Thoracic aorta (tissue), 2 donors: Measurements from ENCODE around the gene FFAR3. TPM values are rescaled to one million over a fixed set of nuclear protein-coding genes. Genes with fewer than 3 reads are reported as not detected.
"Not testable (repeated sequence)": the region's sequence is repeated elsewhere in the genome, so short reads cannot be mapped to it uniquely, and the experiment has no call there.

Source experiments
- ATAC-seq: fragments of 150-250 bp; one replicate; pipeline ENCODE4 v1.8.0; 2017; ENCODE audit warnings: low read depth; ENCODE audit not compliant: insufficient number of reproducible peaks, low FRiP score
- DNase-seq: peaks from one replicate; pipeline ENCODE4 v3.0.0-alpha.2; 2020; ENCODE audit warnings: low spot score
- H3K27ac ChIP-seq, 2 donors: fragments of 200-600 bp; sonication (generic); 1 replicate in 1 of 2; 2 replicates in 1 of 2; pipeline ENCODE4 v1.5.1; 2016; ENCODE audit warnings: mild to moderate bottlenecking in 2 of 2, moderate library complexity in 2 of 2
- H3K27me3 ChIP-seq: fragments of 200-600 bp; sonication (generic); replicated peaks from 2 replicates; pipeline ENCODE4 v1.6.0; 2016; ENCODE audit warnings: mild to moderate bottlenecking; ENCODE audit not compliant: insufficient read depth
- H3K36me3 ChIP-seq: fragments of 200-600 bp; sonication (generic); one replicate; pipeline ENCODE4 v1.5.1; 2016
- H3K4me1 ChIP-seq, 2 donors: fragments of 200-600 bp; sonication (generic); 1 replicate in 1 of 2; 2 replicates in 1 of 2; pipeline versions ENCODE4 v1.5.1 to v1.6.0; 2016; ENCODE audit warnings: low read depth in 2 of 2, mild to moderate bottlenecking in 1 of 2; ENCODE audit not compliant: control insufficient read depth in 1 of 2
- H3K4me3 ChIP-seq: fragments of 200-600 bp; sonication (generic); 2 replicates; pipeline ENCODE4 v1.5.1; 2016; ENCODE audit warnings: mild to moderate bottlenecking
- H3K9me3 ChIP-seq: fragments of 200-600 bp; sonication (generic); 2 replicates; pipeline ENCODE4 v1.5.1; 2016
- total RNA-seq, 2 donors: library from RNA; depleted of rRNA; stranded (reverse); fragments of >200 nt; gene quantifications; one replicate each; pipeline versions ENCODE4 v1.1.0 to v1.2.3, GENCODE V29; 2016
- TF ChIP-seq, protein P1 (sequence below): fragments of 200-600 bp; sonication (generic); IDR thresholded peaks from one replicate; pipeline ENCODE4 v1.5.1; 2019; ENCODE audit warnings: antibody characterized with exemption

Gene FFAR3
- total RNA-seq, 2 donors from 2014 or later, result not detected

DNA sequence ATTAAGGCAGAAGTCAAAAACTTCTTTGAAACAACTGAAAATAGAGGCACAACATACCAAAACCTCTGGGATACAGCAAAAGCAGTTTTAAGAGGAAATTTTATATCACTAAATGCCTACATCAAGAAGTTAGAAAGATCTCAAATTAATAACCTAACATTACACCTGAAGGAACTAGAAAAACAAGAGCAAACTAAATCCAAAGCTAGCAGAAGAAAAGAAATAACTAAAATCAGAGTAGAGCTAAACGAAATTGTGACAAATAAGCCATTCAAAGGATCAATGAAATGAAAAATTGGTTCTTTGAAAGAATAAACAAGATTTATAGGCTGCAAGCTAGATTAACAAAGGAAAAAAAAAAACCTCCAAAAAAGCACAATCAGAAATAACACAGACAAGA, 10.1 kb downstream of the FFAR3 start:
- Histone ChIP-seq H3K27ac (no peak overlapping the region), H3K4me1 (no peaks in the 10 kb centered on the region), H3K27me3 (no peaks in the 10 kb centered on the region), H3K36me3 (no peaks in the 10 kb centered on the region), H3K4me3 (no peak overlapping the region), H3K9me3 (no peaks in the 10 kb centered on the region)
- no peak for DNase-seq
- ATAC-seq, result no peak
- TF ChIP-seq, protein P1, sequence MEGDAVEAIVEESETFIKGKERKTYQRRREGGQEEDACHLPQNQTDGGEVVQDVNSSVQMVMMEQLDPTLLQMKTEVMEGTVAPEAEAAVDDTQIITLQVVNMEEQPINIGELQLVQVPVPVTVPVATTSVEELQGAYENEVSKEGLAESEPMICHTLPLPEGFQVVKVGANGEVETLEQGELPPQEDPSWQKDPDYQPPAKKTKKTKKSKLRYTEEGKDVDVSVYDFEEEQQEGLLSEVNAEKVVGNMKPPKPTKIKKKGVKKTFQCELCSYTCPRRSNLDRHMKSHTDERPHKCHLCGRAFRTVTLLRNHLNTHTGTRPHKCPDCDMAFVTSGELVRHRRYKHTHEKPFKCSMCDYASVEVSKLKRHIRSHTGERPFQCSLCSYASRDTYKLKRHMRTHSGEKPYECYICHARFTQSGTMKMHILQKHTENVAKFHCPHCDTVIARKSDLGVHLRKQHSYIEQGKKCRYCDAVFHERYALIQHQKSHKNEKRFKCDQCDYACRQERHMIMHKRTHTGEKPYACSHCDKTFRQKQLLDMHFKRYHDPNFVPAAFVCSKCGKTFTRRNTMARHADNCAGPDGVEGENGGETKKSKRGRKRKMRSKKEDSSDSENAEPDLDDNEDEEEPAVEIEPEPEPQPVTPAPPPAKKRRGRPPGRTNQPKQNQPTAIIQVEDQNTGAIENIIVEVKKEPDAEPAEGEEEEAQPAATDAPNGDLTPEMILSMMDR, result no peak

DNA sequence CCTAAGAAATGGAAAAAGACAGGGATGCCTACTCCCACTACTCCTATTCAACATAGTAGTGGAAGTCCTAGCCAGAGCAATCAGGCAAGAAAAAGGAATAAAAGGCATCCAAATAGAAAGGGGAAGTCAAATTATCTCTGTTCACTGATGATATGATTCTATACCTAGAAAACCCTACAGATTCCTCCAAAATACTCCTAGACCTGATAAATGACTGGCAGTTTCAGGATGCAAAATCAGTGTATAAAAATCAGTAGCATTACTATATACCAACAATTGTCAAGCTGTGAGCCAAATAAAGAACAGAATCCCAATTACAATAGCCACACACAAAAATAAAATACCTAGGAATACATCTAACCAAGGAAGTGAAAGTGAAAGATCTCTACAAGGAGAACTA, 11.3 kb downstream of the FFAR3 start:
- Histone ChIP-seq H3K27me3 (no peaks in the 10 kb centered on the region), H3K9me3 (no peaks in the 10 kb centered on the region), H3K36me3 (no peaks in the 10 kb centered on the region), H3K4me1 (no peaks in the 10 kb centered on the region), H3K4me3 (no peak overlapping the region), H3K27ac (no peak overlapping the region)
- DNase-seq, result no peak
- ATAC-seq, result no peak
- TF ChIP-seq, protein P1, result no peak

DNA sequence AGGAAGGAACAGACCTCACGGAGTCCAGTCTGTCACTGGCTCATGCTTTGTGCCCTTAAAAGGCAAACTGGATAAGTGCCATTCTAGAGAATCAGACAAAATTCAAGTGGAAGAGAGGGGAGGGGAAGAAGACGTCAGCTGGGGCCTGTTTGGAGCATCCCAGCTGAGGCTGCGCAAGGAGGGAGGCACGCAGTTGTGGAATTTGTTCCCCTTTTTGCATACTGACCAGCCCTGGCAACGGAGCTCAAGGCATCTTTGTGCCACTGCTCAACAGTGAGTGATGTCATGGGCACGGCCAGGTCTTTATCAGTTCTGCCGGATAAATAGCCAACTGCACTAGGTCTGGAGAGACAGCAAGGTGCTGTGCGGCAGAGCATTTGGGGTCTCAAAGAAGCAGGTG, 12.5 kb downstream of the FFAR3 start, which contains the start of gene GPR42:
Gene GPR42, plus strand, starts transcription at position 347 of the 400 bp plus-strand sequence. CDS start 292 bp downstream, outside the sequence.
- Histone ChIP-seq H3K27ac (no peak within 1 kb of the TSS), H3K36me3 (no peaks in the 10 kb centered on the region), H3K4me1 (no peaks in the 10 kb centered on the region), H3K9me3 (no peaks in the 10 kb centered on the region), H3K27me3 (no peaks in the 10 kb centered on the region), H3K4me3 (no peak within 1 kb of the TSS)
- ATAC-seq (no peak), DNase-seq (no peak)
- TF ChIP-seq, protein P1, result no peak

DNA sequence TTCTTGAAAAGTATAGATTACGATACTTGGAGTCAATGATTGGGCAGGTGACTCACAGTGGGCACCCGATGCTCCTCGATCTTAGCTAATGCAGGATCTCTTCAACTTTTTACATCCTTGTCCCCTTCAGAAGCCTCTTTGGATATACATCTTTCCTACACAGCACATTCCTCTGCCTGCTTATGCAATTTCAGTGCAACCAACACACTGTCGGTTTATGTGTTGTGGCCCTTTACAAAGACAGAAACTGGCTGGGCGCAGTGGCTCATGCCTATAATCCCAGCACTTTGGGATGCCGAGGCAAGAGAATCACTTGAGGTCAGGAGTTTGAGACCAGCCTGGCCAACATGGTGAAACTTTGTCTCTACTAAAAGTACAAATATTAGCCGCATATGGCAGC, 15.2 kb downstream of the FFAR3 start:
- DNase-seq, result no peak
- no peaks in the 10 kb centered on the region for H3K9me3 ChIP-seq
- no peak for ATAC-seq
- no peak overlapping the region for H3K27ac ChIP-seq
- no peaks in the 10 kb centered on the region for H3K4me1 ChIP-seq
- TF ChIP-seq, protein P1, result no peak
- no peak overlapping the region for H3K4me3 ChIP-seq
- H3K36me3 ChIP-seq, result no peaks in the 10 kb centered on the region
- H3K27me3 ChIP-seq, result no peaks in the 10 kb centered on the region

DNA sequence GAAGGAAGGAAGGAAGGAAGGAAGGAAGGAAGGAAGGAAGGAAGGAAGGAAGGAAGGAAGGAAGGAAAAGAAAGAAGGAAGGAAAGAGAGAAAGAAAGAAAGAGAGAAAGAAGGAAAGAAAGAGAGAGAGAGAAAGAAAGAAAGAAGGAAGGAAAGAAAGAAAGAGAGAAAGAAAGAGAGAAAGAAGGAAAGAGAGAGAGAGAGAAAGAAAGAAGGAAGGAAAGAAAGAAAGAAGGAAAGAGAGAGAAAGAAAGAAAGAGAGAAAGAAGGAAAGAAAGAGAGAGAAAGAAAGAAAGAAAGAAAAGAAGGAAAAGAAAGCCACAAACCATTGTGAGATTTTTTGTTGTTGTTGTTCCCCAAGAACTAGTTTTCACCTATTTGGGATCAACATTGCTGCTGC, 15.8 kb downstream of the FFAR3 start:
- H3K36me3 ChIP-seq, H3K9me3 ChIP-seq, H3K27ac ChIP-seq, H3K4me3 ChIP-seq, H3K27me3 ChIP-seq, H3K4me1 ChIP-seq, DNase-seq, ATAC-seq: not testable (repeated sequence)
